Astrocyte (in vitro differentiated cells and primary cell): Measurements from ENCODE around the gene ZNF516.

Experiments used
- CTCF ChIP-seq: IDR thresholded peaks from 2 replicates; pipeline ENCODE4 v1.5.1; 2011; ENCODE audit warnings: low read depth, mild to moderate bottlenecking, inconsistent platforms, low read length, moderate library complexity; ENCODE audit not compliant: insufficient read depth
- EZH2 ChIP-seq: IDR thresholded peaks from 2 replicates; pipeline ENCODE4 v1.6.1; 2012; ENCODE audit warnings: mild to moderate bottlenecking, low read length, inconsistent platforms; ENCODE audit not compliant: insufficient read depth

GRCh38 chr18:76429262-76430126 lies 65.5 kb downstream of the ZNF516 start:
- no peak for TF ChIP-seq CTCF
- TF ChIP-seq EZH2 = no peak
